ENCODE data around the gene HRCT1. TPM values are rescaled to one million over a fixed set of nuclear protein-coding genes. Genes with fewer than 3 reads are reported as not detected.

The HRCT1 gene
- total RNA-seq, 1 experiment from 2014 or later, result not detected

DNA sequence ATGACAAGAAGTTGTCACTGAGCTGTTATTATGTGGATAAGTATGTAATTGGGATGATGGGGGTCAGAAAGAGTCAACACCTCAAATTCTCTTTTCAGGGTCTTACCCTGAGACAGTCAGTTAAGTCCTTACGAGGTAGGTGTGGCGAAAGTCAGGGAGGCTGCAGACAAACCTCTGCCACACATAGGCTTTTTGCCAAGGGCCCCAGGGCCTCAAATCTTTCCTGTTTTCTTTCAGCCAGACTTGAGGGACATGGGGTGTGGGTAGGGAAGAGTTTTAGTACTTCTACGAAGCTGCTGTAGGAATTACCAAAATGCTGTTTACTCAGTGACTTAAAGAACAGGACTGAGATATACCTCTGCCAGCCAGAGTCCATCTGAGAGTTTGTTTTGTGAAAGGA lies 38.2 kb downstream of the HRCT1 start:
- Histone ChIP-seq H2BK20ac (ENCODE audit: low read depth, low read length, poor library complexity, severe bottlenecking) (no peak overlapping the region), H3T11ph (ENCODE audit: low read length) (no peak overlapping the region), H2BK12ac (ENCODE audit: insufficient read length, low read depth, low read length) (no peak overlapping the region), H2AFZ (ENCODE audit: low read length) (no peak overlapping the region), H3K18ac (ENCODE audit: insufficient read length, low read depth, low read length) (no peak overlapping the region), H3K79me1 (ENCODE audit: insufficient read depth, low read depth, low read length, poor library complexity, severe bottlenecking) (no peaks in the 10 kb centered on the region), H3K4me1 (ENCODE audit: insufficient read depth, low read length) (peaks cover 3% of the 10 kb centered on the region; the same call in 1 of the 2 replicates), H3K4ac (ENCODE audit: low read depth, low read length) (no peak overlapping the region), H2BK15ac (ENCODE audit: low read depth, low read length) (no peak overlapping the region), H4K8ac (replicated peaks; ENCODE audit: insufficient read length, low read depth, low read length) (no peak overlapping the region), H4K20me1 (ENCODE audit: control insufficient read depth, insufficient read depth, insufficient read length) (no peaks in the 10 kb centered on the region), H2BK5ac (ENCODE audit: insufficient read length, low read length) (no peak overlapping the region), H3K9ac (ENCODE audit: extremely low read depth, insufficient read length, low read length) (no peak overlapping the region), H3K79me2 (ENCODE audit: insufficient read depth, low read length) (no peaks in the 10 kb centered on the region), H3K56ac (ENCODE audit: insufficient read length, low read depth, low read length) (no peak overlapping the region), H2BK120ac (ENCODE audit: low read depth, low read length, poor library complexity, severe bottlenecking) (no peak overlapping the region), H3K23me2 (ENCODE audit: insufficient read length, low read depth, low read length, poor library complexity, severe bottlenecking) (no peaks in the 10 kb centered on the region), H3K4me2 (ENCODE audit: insufficient read depth, insufficient read length, low read length) (no peak overlapping the region), H3K9me3 (ENCODE audit: control insufficient read depth, low read depth, low read length) (no peaks in the 10 kb centered on the region), H3K23ac (ENCODE audit: insufficient read length, low read depth, low read length) (no peak overlapping the region), H3K27ac (ENCODE audit: insufficient read length, low read depth, low read length) (no peak overlapping the region), H2AK5ac (ENCODE audit: insufficient read length, low read length) (no peak overlapping the region), H4K91ac (ENCODE audit: insufficient read length, low read depth, low read length) (no peak overlapping the region), H3K27me3 (ENCODE audit: insufficient read depth, low read length) (no peaks in the 10 kb centered on the region; the same call in 1 of the 2 replicates), H4K5ac (ENCODE audit: insufficient read length, low read depth, low read length) (no peak overlapping the region), H3K14ac (ENCODE audit: insufficient read depth, low read length) (no peak overlapping the region)
- Mint-ChIP-seq H3K27me3 (ENCODE audit: low read depth) (peaks cover 72% of the 10 kb centered on the region), H3K36me3 (ENCODE audit: insufficient read depth in 1 of 3, low read depth in 3 of 3) (peaks cover 0 to 5% (median 2%) of the 10 kb centered on the region in 3 experiments; a peak in 3 of 7 replicates), H3K4me1 (peaks cover 2 to 7% of the 10 kb centered on the region in 2 experiments), H3K4me3 (no peak overlapping the region), H3K27ac (no peak overlapping the region), H3K9me3 (peaks cover 3 to 9% of the 10 kb centered on the region in 2 experiments; a peak in 4 of 5 replicates)
- no CpG with 5 or more reads among the region's 3 CpGs for WGBS (ENCODE audit: extremely low coverage, insufficient read length, low lambda C conversion rate)
- TF ChIP-seq, protein P1, sequence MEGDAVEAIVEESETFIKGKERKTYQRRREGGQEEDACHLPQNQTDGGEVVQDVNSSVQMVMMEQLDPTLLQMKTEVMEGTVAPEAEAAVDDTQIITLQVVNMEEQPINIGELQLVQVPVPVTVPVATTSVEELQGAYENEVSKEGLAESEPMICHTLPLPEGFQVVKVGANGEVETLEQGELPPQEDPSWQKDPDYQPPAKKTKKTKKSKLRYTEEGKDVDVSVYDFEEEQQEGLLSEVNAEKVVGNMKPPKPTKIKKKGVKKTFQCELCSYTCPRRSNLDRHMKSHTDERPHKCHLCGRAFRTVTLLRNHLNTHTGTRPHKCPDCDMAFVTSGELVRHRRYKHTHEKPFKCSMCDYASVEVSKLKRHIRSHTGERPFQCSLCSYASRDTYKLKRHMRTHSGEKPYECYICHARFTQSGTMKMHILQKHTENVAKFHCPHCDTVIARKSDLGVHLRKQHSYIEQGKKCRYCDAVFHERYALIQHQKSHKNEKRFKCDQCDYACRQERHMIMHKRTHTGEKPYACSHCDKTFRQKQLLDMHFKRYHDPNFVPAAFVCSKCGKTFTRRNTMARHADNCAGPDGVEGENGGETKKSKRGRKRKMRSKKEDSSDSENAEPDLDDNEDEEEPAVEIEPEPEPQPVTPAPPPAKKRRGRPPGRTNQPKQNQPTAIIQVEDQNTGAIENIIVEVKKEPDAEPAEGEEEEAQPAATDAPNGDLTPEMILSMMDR (conservative IDR thresholded peaks at IDR 0.05), result no peak
- DNase-seq, result no peak

Measured in H9 (cell line).